GM23338 (cell line): ENCODE data around the gene C14orf132. TPM values are rescaled to one million over a fixed set of nuclear protein-coding genes. Genes with fewer than 3 reads are reported as not detected.

Experiments
- ATAC-seq: fragments of 200-7000 bp; cut with Tn5 transposase; 3 replicates; pipeline ENCODE4 v1.9.1; 2020
- DNase-seq: peaks from one replicate; pipeline ENCODE4 v3.0.0-alpha.2; 2015; ENCODE audit warnings: low spot score
- H2AFZ ChIP-seq: fragments of 200-600 bp; sonication (generic); 2 replicates; pipeline ENCODE4 v1.8.0; 2016; ENCODE audit warnings: antibody characterized with exemption, mild to moderate bottlenecking, moderate library complexity
- H3F3A ChIP-seq: fragments of 200-600 bp; sonication (generic); replicated peaks from 2 replicates; pipeline ENCODE4 v1.8.0; 2017; ENCODE audit warnings: antibody characterized with exemption, mixed run types, low read depth
- H3K27ac ChIP-seq: fragments of 200-600 bp; sonication (generic); 2 replicates; pipeline ENCODE4 v1.6.1; 2016; ENCODE audit warnings: low read depth
- H3K27me3 ChIP-seq: fragments of 200-600 bp; sonication (generic); 2 replicates; pipeline ENCODE4 v1.8.0; 2016; ENCODE audit warnings: mild to moderate bottlenecking, mixed run types, moderate library complexity; ENCODE audit not compliant: insufficient read depth
- H3K36me3 ChIP-seq: fragments of 200-600 bp; sonication (generic); 2 replicates; pipeline ENCODE4 v1.8.0; 2016; ENCODE audit warnings: mild to moderate bottlenecking; ENCODE audit not compliant: insufficient read depth
- H3K4me1 ChIP-seq: fragments of 200-600 bp; sonication (generic); 2 replicates; pipeline ENCODE4 v1.8.0; 2016; ENCODE audit warnings: mild to moderate bottlenecking, moderate library complexity; ENCODE audit not compliant: insufficient read depth
- H3K4me2 ChIP-seq: fragments of 200-600 bp; sonication (generic); 2 replicates; pipeline ENCODE4 v1.7.1; 2017; ENCODE audit warnings: mixed run types
- H3K4me3 ChIP-seq: fragments of 200-600 bp; sonication (generic); 2 replicates; pipeline ENCODE4 v1.6.1; 2016; ENCODE audit warnings: mixed run types
- H3K79me2 ChIP-seq: fragments of 200-600 bp; sonication (generic); replicated peaks from 2 replicates; pipeline ENCODE4 v1.8.0; 2017; ENCODE audit warnings: mild to moderate bottlenecking; ENCODE audit not compliant: insufficient read depth
- H3K9me2 ChIP-seq: fragments of 200-600 bp; sonication (generic); 2 replicates; pipeline ENCODE4 v1.8.0; 2017; ENCODE audit not compliant: insufficient read depth
- H4K20me1 ChIP-seq: fragments of 200-600 bp; sonication (generic); replicated peaks from 2 replicates; pipeline ENCODE4 v1.8.0; 2017; ENCODE audit warnings: mild to moderate bottlenecking; ENCODE audit not compliant: insufficient read depth
- H3K27ac Mint-ChIP-seq: 2 replicates; pipeline ENCODE4 v1.8.0; 2020; ENCODE audit warnings: inconsistent platforms, mild to moderate bottlenecking, moderate library complexity, mixed read lengths
- H3K27me3 Mint-ChIP-seq: 3 replicates; pipeline ENCODE4 v1.8.0; 2022; ENCODE audit warnings: low read depth, mild to moderate bottlenecking, moderate library complexity, mixed read lengths, inconsistent platforms; ENCODE audit not compliant: insufficient read depth, poor library complexity
- H3K36me3 Mint-ChIP-seq: 3 replicates; pipeline ENCODE4 v1.8.0; 2021; ENCODE audit warnings: low read depth, mild to moderate bottlenecking, inconsistent platforms, moderate library complexity, mixed read lengths
- H3K4me1 Mint-ChIP-seq: 3 replicates; pipeline ENCODE4 v1.8.0; 2020; ENCODE audit warnings: mild to moderate bottlenecking, inconsistent platforms, mixed read lengths
- H3K4me3 Mint-ChIP-seq: 3 replicates; pipeline ENCODE4 v1.8.0; 2021; ENCODE audit warnings: moderate library complexity, mild to moderate bottlenecking, inconsistent platforms, mixed read lengths
- H3K9me3 Mint-ChIP-seq: 3 replicates; pipeline ENCODE4 v1.8.0; 2020; ENCODE audit warnings: moderate library complexity, mild to moderate bottlenecking, inconsistent platforms, mixed read lengths
- JUNB ChIP-seq: IDR thresholded peaks from one replicate; pipeline ENCODE4 v1.6.1; 2016; ENCODE audit warnings: antibody characterized with exemption; ENCODE audit not compliant: unreplicated experiment
- POLR2AphosphoS5 ChIP-seq: IDR thresholded peaks from 2 replicates; pipeline ENCODE4 v1.6.1; 2016; ENCODE audit warnings: antibody characterized with exemption, low read depth
- STAT1 ChIP-seq: IDR thresholded peaks from one replicate; pipeline ENCODE4 v1.6.1; 2016; ENCODE audit warnings: antibody characterized with exemption; ENCODE audit not compliant: unreplicated experiment
- polyA plus RNA-seq: library from polyadenylated mRNA; unstranded; fragments of >200 nt; fragmentation: Nextera tagmentation; extraction: Ambion mirVana; gene quantifications from 2 replicates; pipeline ENCODE4 v1.2.1, GENCODE V29; 2016
- total RNA-seq: library from RNA; depleted of rRNA; stranded (reverse); fragments of >200 nt; shearing (Covaris generic); gene quantifications from 2 replicates; pipeline ENCODE4 v1.2.3, GENCODE V29; 2014
- TF ChIP-seq, protein P1 (sequence below): fragments of 250-450 bp; sonication (Bioruptor Pico); IDR thresholded peaks from 2 replicates; pipeline ENCODE4 v1.5.0; 2020; ENCODE audit warnings: mild to moderate bottlenecking, moderate library complexity

C14orf132 gene
- total and polyA plus RNA-seq, 2 experiments from 2014 or later: 13.8 to 16.2 TPM

DNA sequence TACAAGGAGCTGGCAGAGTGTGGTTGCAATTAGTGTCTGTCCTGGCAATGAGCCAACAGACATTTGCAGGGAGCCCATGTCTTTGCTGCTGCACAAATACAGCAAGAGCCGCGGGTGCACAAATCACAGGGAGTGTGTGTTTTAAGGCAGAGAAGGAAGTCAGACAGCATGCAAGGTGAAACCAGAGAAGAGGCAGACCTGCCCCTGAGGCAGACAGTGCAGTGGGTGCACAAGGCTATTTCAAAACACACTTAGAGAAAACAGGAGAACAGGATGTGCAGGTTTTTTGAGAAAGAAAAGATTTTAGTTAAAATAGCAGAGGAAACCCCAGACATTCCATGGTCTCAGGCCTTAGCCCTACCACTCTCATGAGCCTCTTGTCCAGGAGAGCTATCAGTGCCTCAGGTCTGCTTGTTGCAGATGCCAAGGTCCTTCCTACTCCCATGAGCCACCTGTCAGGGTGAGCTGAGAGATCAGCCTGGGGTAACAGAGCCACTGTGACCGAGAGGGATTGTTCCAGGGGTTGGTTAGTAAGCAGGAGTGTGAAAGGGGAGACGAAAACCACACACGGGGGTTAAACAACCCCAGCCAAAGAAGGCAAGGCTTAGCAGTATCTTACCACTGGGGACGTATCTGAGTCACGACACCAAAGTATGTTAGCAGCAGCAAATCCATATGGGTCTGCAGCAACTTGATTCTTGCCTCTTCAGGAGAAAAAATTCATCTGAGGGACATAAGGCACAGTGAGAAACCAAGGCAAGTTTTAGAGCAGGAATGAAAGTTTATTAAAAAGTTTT lies 78.1 kb downstream of the C14orf132 start:
- Mint-ChIP-seq H3K36me3 (peaks cover 15% of the 10 kb centered on the region), H3K9me3 (peaks cover 50% of the 10 kb centered on the region), H3K4me3 (no peak overlapping the region), H3K27me3 (peaks cover 1% of the 10 kb centered on the region), H3K27ac (no peak overlapping the region), H3K4me1 (no peaks in the 10 kb centered on the region)
- ATAC-seq (no peak), DNase-seq (no peak)
- no peaks in the 10 kb centered on the region for H3K27me3 ChIP-seq
- no peaks in the 10 kb centered on the region for H3K79me2 ChIP-seq
- H3K4me2 ChIP-seq: no peak overlapping the region
- TF ChIP-seq JUNB: no peak
- TF ChIP-seq POLR2AphosphoS5: no peak
- no peaks in the 10 kb centered on the region for H4K20me1 ChIP-seq
- no peaks in the 10 kb centered on the region for H3K36me3 ChIP-seq
- no peaks in the 10 kb centered on the region for H3F3A ChIP-seq
- H2AFZ ChIP-seq: no peak overlapping the region
- H3K4me1 ChIP-seq: no peaks in the 10 kb centered on the region
- no peak overlapping the region for H3K27ac ChIP-seq
- no peaks in the 10 kb centered on the region for H3K9me2 ChIP-seq
- no peak overlapping the region for H3K4me3 ChIP-seq

DNA sequence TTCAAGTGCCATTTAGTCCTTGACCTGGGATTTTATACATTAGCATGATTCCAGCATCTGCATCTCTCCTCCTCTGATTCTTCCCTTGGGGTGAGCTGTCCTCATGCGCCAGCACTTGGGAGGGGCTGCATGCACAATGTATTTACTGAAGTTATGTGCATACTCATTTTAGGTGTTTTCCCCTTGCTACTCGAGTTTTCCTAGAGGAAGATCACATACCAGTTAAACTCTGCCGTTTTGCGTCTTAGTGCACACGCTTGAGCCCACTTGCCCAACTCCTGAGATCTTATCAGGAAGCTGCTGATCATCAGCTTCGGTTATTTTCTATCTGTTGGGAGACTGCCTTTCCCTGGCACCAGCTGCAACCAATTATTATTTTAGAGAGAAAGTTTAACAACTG lies 78.8 kb downstream of the C14orf132 start:
- no peak for DNase-seq
- H2AFZ ChIP-seq: no peak overlapping the region
- Mint-ChIP-seq H3K27ac (no peak overlapping the region), H3K9me3 (peaks cover 43% of the 10 kb centered on the region), H3K4me3 (no peak overlapping the region), H3K27me3 (peaks cover 1% of the 10 kb centered on the region), H3K4me1 (no peaks in the 10 kb centered on the region), H3K36me3 (peaks cover 12% of the 10 kb centered on the region; the same call in 2 of the 3 replicates)
- no peak overlapping the region for H3K27ac ChIP-seq
- H3F3A ChIP-seq: no peaks in the 10 kb centered on the region
- no peaks in the 10 kb centered on the region for H3K27me3 ChIP-seq
- H3K79me2 ChIP-seq: no peaks in the 10 kb centered on the region
- no peaks in the 10 kb centered on the region for H3K4me1 ChIP-seq
- H3K9me2 ChIP-seq: no peaks in the 10 kb centered on the region
- H3K4me3 ChIP-seq: no peak overlapping the region
- H3K4me2 ChIP-seq: no peak overlapping the region
- ATAC-seq: no peak
- TF ChIP-seq STAT1: no peak
- TF ChIP-seq, protein P1, sequence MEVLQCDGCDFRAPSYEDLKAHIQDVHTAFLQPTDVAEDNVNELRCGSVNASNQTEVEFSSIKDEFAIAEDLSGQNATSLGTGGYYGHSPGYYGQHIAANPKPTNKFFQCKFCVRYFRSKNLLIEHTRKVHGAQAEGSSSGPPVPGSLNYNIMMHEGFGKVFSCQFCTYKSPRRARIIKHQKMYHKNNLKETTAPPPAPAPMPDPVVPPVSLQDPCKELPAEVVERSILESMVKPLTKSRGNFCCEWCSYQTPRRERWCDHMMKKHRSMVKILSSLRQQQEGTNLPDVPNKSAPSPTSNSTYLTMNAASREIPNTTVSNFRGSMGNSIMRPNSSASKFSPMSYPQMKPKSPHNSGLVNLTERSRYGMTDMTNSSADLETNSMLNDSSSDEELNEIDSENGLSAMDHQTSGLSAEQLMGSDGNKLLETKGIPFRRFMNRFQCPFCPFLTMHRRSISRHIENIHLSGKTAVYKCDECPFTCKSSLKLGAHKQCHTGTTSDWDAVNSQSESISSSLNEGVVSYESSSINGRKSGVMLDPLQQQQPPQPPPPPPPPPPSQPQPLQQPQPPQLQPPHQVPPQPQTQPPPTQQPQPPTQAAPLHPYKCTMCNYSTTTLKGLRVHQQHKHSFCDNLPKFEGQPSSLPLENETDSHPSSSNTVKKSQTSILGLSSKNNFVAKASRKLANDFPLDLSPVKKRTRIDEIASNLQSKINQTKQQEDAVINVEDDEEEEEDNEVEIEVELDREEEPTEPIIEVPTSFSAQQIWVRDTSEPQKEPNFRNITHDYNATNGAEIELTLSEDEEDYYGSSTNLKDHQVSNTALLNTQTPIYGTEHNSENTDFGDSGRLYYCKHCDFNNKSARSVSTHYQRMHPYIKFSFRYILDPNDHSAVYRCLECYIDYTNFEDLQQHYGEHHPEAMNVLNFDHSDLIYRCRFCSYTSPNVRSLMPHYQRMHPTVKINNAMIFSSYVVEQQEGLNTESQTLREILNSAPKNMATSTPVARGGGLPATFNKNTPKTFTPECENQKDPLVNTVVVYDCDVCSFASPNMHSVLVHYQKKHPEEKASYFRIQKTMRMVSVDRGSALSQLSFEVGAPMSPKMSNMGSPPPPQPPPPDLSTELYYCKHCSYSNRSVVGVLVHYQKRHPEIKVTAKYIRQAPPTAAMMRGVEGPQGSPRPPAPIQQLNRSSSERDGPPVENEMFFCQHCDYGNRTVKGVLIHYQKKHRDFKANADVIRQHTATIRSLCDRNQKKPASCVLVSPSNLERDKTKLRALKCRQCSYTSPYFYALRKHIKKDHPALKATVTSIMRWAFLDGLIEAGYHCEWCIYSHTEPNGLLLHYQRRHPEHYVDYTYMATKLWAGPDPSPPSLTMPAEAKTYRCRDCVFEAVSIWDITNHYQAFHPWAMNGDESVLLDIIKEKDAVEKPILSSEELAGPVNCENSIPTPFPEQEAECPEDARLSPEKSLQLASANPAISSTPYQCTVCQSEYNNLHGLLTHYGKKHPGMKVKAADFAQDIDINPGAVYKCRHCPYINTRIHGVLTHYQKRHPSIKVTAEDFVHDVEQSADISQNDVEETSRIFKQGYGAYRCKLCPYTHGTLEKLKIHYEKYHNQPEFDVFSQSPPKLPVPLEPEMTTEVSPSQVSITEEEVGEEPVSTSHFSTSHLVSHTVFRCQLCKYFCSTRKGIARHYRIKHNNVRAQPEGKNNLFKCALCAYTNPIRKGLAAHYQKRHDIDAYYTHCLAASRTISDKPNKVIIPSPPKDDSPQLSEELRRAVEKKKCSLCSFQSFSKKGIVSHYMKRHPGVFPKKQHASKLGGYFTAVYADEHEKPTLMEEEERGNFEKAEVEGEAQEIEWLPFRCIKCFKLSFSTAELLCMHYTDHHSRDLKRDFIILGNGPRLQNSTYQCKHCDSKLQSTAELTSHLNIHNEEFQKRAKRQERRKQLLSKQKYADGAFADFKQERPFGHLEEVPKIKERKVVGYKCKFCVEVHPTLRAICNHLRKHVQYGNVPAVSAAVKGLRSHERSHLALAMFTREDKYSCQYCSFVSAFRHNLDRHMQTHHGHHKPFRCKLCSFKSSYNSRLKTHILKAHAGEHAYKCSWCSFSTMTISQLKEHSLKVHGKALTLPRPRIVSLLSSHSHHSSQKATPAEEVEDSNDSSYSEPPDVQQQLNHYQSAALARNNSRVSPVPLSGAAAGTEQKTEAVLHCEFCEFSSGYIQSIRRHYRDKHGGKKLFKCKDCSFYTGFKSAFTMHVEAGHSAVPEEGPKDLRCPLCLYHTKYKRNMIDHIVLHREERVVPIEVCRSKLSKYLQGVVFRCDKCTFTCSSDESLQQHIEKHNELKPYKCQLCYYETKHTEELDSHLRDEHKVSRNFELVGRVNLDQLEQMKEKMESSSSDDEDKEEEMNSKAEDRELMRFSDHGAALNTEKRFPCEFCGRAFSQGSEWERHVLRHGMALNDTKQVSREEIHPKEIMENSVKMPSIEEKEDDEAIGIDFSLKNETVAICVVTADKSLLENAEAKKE: no peak
- H4K20me1 ChIP-seq: no peaks in the 10 kb centered on the region
- H3K36me3 ChIP-seq: no peaks in the 10 kb centered on the region
